Vagina (tissue), 2 donors: Measurements from ENCODE around the gene CDS2. TPM values are rescaled to one million over a fixed set of nuclear protein-coding genes. Genes with fewer than 3 reads are reported as not detected.

Source experiments
- DNase-seq, 2 donors: peaks; one replicate each; pipeline ENCODE4 v3.0.0-alpha.2; 2017; ENCODE audit errors: extremely low spot score in 2 of 2
- H3K27ac ChIP-seq: fragments of 200-600 bp; sonication (generic); one replicate; pipeline ENCODE4 v1.5.1; 2019
- H3K27me3 ChIP-seq: fragments of 200-600 bp; sonication (generic); one replicate; pipeline ENCODE4 v1.5.1; 2019
- H3K36me3 ChIP-seq, 2 donors: fragments of 200-600 bp; sonication (generic); one replicate each; pipeline ENCODE4 v1.5.1; 2017 to 2019
- H3K4me1 ChIP-seq: fragments of 200-600 bp; sonication (generic); one replicate; pipeline ENCODE4 v1.5.1; 2019
- H3K4me3 ChIP-seq, 2 donors: fragments of 200-600 bp; sonication (generic); 1 replicate in 1 of 2; 2 replicates in 1 of 2; pipeline ENCODE4 v1.5.1; 2016 to 2019
- H3K9me3 ChIP-seq: fragments of 200-600 bp; sonication (generic); one replicate; pipeline ENCODE4 v1.5.1; 2019
- POLR2A ChIP-seq, 2 donors: fragments of 450-650 bp; IDR thresholded peaks; one replicate each; pipeline ENCODE4 v1.6.1; 2017; ENCODE audit warnings: antibody characterized with exemption in 2 of 2, mild to moderate bottlenecking in 2 of 2, moderate library complexity in 2 of 2
- POLR2AphosphoS5 ChIP-seq, 2 donors: sonication (generic); formaldehyde crosslinking; IDR thresholded peaks; one replicate each; pipeline ENCODE4 v1.9.0; 2017; ENCODE audit warnings: antibody characterized with exemption in 2 of 2, mild to moderate bottlenecking in 2 of 2, low read depth in 1 of 2; ENCODE audit not compliant: insufficient read depth in 1 of 2
- intact Hi-C: fragments of 100-400 bp; cut with DNase I; formaldehyde crosslinking; loops from one replicate; pipeline ENCODE4 v1.15.1; 2023
- total RNA-seq: library from RNA; depleted of rRNA; stranded (reverse); fragments of >200 nt; gene quantifications from one replicate; pipeline ENCODE4 v1.2.3, GENCODE V29; 2016
- TF ChIP-seq, protein P1 (sequence below), 3 experiments: fragments of 450-650 bp in 2 of 3; fragments of 200-600 bp in 1 of 3; sonication (generic) in 1 of 3; IDR thresholded peaks; one replicate each; pipeline ENCODE4 v1.5.1; 2017 to 2019; ENCODE audit warnings: antibody characterized with exemption in 3 of 3, mild to moderate bottlenecking in 2 of 3, moderate library complexity in 2 of 3

The CDS2 gene
- total RNA-seq, 1 donor from 2014 or later: 24.8 TPM

DNA sequence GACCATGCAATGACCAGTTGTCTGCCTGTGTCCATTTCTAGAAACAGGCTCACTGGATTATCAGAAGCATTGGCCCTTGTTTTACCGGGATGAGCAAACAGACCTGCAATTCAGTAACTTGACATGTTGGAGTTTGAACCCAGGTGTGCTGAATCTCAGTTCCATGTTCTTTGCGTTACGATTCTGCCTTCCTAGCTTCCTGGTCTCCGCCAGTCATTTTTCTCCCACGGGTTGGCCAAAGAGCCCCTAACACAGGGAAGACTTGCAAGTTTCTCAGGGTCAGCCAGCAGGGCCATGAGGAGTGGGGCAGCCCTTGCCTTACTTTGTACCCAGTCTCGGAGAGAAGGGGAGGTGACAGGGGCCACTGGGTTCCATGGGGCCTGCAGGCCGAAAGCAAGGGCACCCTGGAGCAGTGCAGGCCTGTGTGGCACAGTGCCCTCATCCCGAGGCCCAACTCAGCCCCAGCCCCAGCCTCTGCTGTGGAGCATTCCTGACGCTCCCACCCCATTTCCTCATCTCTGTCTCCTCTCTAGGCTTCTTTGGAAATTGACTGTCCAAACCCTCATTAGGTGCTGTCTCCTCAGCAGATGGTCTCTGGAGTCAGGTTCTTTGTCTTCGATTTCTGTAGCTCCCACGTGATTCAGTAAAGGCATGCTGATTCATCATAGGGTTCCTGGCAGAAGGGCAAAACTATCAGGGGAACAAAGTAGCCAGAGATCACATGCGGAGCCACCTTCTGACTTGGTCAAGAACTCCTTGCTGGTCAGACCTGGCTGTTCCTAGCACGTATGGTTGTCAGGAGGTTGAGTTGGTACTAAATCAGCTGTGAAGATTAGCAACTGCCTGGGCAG, 23.6 kb downstream of the CDS2 start:
- TF ChIP-seq POLR2A (IDR thresholded peaks at IDR 0.05): no peak
- no peak for TF ChIP-seq POLR2AphosphoS5 (IDR thresholded peaks at IDR 0.05; ENCODE audit: insufficient read depth in 1 of 2, low read depth in 1 of 2)
- TF ChIP-seq, protein P1, sequence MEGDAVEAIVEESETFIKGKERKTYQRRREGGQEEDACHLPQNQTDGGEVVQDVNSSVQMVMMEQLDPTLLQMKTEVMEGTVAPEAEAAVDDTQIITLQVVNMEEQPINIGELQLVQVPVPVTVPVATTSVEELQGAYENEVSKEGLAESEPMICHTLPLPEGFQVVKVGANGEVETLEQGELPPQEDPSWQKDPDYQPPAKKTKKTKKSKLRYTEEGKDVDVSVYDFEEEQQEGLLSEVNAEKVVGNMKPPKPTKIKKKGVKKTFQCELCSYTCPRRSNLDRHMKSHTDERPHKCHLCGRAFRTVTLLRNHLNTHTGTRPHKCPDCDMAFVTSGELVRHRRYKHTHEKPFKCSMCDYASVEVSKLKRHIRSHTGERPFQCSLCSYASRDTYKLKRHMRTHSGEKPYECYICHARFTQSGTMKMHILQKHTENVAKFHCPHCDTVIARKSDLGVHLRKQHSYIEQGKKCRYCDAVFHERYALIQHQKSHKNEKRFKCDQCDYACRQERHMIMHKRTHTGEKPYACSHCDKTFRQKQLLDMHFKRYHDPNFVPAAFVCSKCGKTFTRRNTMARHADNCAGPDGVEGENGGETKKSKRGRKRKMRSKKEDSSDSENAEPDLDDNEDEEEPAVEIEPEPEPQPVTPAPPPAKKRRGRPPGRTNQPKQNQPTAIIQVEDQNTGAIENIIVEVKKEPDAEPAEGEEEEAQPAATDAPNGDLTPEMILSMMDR (IDR thresholded peaks at IDR 0.05): no peak
- no peaks in the 10 kb centered on the region for H3K27me3 ChIP-seq
- no peak overlapping the region for H3K4me3 ChIP-seq
- H3K9me3 ChIP-seq: no peaks in the 10 kb centered on the region
- no peak overlapping the region for H3K27ac ChIP-seq
- H3K36me3 ChIP-seq: no peaks in the 10 kb centered on the region
- peaks cover 63% of the 10 kb centered on the region for H3K4me1 ChIP-seq
- DNase-seq: no peak
- intact Hi-C loops: no loop called here

DNA sequence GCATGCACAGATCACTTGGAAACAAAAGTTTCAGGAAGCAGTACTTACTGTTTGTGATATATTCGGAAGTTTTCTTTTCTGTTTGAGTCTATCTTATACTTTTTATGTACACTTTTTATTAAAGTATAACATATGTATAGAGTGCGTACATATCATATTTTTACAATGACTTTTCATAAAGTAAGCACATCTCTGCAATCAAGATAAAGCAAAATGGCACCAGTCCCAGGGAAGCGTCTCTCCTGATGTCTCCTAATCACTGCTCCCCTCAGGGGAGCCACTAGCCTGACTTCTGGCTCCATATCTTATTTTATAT, 26.3 kb downstream of the CDS2 start:
- no peaks in the 10 kb centered on the region for H3K36me3 ChIP-seq
- no peak overlapping the region for H3K27ac ChIP-seq
- no peaks in the 10 kb centered on the region for H3K27me3 ChIP-seq
- peaks cover 47% of the 10 kb centered on the region for H3K4me1 ChIP-seq
- TF ChIP-seq POLR2A (IDR thresholded peaks at IDR 0.05) (no peak), POLR2AphosphoS5 (IDR thresholded peaks at IDR 0.05; ENCODE audit: insufficient read depth in 1 of 2, low read depth in 1 of 2) (no peak)
- TF ChIP-seq, protein P1 (IDR thresholded peaks at IDR 0.05): no peak
- DNase-seq: no peak
- intact Hi-C loops: no loop called here
- no peak overlapping the region for H3K4me3 ChIP-seq
- H3K9me3 ChIP-seq: no peaks in the 10 kb centered on the region

DNA sequence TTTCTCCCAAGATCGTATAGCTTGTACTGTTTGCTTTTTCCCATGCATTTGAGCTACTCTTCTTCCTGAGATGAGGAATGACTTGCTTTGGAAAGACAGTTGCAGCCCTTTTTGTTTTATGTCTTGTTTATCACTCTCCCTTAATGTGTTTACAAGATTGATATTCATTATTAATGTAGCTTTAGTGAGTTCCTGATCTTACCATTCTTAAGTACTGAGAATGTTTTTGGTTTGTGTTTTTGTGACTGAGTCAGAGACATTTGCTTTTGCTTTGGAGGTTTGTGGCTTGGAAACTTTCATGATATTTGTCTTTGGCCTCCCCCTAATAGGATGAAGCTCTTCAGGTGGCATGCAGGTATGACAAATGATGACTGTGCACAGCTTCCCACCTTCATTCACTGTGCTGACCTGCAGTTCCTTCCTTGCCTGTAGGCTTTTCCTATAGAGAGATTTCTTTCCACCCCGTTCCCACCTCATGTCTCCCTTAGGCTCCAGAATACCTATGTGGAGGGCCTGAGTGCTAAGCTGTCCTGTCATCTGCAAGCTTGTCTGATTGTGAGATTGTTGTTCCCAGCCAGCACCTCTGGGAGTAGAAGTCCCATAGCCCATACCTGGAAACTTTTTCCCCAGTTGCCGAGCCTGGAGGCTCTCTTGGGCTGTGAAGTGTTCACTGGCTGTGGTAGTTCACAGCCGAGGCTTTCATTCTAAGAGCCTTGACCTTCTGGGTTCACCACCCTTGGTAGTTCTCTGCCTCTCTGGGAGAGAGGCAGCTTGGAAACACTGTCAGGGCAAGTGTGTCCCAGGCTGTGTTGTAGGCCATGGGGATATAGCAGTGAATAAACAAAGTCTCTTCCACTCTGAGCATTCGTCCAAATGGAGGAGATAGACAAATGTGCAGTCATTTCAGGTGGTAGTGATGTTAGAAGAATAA, 27.1 kb downstream of the CDS2 start:
- Histone ChIP-seq H3K4me1 (peaks cover 46% of the 10 kb centered on the region), H3K9me3 (no peaks in the 10 kb centered on the region)

DNA sequence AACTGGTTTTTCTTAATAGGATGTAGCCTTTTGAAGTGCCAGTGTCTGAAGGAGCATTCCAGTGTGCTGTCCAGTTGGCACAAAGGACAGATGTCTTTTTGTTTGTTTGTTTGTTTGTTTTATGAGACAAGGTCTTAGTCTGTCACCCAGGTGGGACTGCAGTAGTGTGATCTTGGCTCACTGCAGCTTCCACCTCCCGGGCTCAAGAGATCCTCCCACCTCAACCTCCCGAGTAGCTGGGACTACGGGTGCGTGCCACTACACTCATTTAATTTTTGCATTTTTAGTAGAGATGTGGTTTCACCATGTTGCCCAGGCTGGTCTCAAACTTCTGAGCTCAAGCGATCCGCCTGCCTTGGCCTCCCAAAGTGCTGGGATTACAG, 27.7 kb downstream of the CDS2 start:
- Histone ChIP-seq H3K27me3 (no peaks in the 10 kb centered on the region), H3K4me3 (no peak overlapping the region), H3K36me3 (no peaks in the 10 kb centered on the region), H3K9me3 (no peaks in the 10 kb centered on the region), H3K27ac (no peak overlapping the region), H3K4me1 (peaks cover 40% of the 10 kb centered on the region)
- intact Hi-C loops: no loop called here
- TF ChIP-seq POLR2AphosphoS5 (IDR thresholded peaks at IDR 0.05; ENCODE audit: insufficient read depth in 1 of 2, low read depth in 1 of 2) (no peak), POLR2A (IDR thresholded peaks at IDR 0.05) (no peak)
- TF ChIP-seq, protein P1 (IDR thresholded peaks at IDR 0.05): no peak
- DNase-seq: no peak

More for the DNA sequence above, 27.1 kb downstream of the CDS2 start:
- Histone ChIP-seq H3K27ac (no peak overlapping the region), H3K4me3 (no peak overlapping the region), H3K36me3 (no peaks in the 10 kb centered on the region), H3K27me3 (no peaks in the 10 kb centered on the region)
- DNase-seq: no peak
- no peak for TF ChIP-seq POLR2AphosphoS5 (IDR thresholded peaks at IDR 0.05; ENCODE audit: insufficient read depth in 1 of 2, low read depth in 1 of 2)
- TF ChIP-seq POLR2A (IDR thresholded peaks at IDR 0.05): no peak
- TF ChIP-seq, protein P1 (IDR thresholded peaks at IDR 0.05): no peak
- intact Hi-C loops: no loop called here
